GM21381 (cell line): ENCODE measurements around the gene FRMPD4.

Experiments
- ATAC-seq: cut with Tn5 transposase; IDR thresholded peaks from one replicate; pipeline ENCODE4 v1.9.1; 2021; ENCODE audit warnings: mild to moderate bottlenecking, moderate library complexity; ENCODE audit not compliant: unreplicated experiment

FRMPD4 gene

DNA sequence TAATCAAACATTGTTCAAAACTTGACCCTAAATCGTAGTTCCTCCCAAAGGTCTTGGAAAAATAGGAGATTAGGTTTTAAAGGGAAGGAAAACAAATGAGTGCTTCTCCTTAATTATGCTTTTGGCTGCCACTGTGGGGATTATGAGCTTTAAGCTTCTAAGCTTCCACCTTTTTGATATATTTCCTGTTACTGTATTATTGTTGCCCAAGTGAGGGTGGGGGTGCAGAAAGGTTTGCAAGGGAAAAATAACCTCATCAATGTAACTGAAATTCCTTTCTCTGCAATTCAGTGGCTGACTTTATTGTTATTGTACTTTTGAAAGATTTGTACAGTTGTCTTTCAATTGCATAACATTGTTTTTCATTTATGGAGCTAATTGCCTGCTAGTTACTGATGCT, 285.1 kb downstream of the FRMPD4 start:
- no peak for ATAC-seq

DNA sequence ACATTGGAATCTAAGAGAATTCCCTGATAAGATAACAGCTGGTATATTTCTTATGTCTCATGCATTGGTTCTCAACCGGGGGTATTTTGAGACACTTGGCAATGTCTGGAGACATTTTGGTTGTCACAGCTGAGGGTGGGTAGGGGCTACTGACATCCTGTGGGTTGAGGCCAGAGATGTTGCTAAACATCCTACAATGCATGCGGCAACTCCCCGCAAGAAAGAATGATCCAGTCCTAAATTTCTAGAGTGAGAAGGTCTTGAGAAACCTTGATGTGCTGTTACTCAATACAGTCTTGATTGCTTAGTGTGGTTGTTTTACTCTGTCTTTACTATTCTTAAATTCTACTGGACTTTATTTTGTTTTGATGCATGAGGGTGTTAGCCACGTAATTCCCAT, 287.2 kb downstream of the FRMPD4 start:
- ATAC-seq: no peak

DNA sequence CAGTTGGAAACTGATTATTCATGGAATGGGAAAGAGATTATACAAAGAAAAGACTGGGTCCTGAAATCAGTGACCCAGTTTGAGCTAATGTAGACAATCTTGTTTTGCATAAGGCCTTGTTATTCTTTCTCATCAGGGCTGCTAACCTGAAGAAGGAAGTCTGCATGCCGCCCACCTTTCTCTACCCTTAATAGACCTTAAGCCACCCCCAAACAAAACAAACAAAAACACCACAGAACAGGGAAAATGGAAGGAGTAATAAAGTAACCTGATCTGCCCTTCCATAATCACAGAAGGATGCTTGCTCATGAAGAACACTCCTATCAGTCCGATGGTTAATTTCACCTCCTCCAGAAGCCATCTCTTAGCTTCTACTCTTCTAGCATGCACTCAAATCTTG, 288.1 kb downstream of the FRMPD4 start:
- ATAC-seq: no peak

DNA sequence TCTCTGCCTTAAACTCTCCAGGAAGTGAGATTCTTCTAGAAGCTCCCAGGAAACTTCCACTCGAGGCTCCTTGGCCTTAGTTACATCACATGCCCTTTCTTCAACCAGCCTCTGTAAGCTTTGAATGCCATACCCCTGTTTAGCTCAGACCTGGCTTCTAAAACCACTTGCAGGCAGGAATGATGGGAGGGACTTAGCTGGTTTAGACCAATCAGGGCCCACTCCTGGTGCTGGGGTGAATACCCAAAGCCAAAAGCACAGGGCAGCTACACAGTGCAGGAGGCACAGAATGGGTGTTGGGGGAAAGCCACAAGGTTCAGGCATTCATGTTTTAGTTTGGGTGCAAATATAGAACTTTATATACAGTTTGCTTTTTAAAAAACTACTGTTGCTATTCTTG, 296.2 kb downstream of the FRMPD4 start:
- no peak for ATAC-seq

DNA sequence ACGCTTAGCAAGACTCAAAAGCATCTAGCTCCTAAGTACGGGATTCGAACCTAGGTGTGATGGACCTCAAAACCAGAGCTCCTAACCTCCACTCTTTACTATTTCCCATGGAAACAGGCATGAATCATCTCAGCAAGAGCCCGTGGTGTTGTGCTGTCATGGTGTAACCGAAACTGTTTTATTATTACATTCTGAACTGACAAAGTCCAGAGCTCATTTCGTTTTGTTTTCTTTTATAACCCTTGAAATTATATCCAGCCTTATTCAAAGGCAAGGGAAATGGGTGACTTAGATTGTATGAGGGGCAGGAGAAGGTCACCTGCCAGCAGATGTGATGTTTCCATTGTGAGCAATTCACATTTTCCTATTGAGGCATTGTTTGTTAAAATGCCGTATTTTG, 301.1 kb downstream of the FRMPD4 start:
- no peak for ATAC-seq

DNA sequence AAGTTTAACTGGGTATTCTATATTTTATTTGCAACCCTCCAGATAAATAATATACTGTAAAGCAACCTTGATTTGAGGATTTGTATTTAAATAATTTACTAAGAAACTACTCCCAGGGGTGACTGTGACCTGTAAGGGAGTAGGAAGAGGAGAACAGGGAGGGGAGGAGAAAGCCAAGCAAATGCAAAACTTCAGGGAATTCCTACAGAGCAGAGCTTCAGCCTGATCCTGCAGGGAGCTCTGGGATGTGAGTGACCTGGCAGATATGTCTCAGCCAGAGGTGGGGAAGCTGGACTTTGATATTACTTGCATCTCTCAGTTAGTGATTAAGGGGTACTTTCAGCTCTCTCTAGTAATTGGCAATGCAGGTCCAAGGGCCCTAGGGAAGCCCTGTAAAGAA, 302.0 kb downstream of the FRMPD4 start:
- ATAC-seq: no peak

DNA sequence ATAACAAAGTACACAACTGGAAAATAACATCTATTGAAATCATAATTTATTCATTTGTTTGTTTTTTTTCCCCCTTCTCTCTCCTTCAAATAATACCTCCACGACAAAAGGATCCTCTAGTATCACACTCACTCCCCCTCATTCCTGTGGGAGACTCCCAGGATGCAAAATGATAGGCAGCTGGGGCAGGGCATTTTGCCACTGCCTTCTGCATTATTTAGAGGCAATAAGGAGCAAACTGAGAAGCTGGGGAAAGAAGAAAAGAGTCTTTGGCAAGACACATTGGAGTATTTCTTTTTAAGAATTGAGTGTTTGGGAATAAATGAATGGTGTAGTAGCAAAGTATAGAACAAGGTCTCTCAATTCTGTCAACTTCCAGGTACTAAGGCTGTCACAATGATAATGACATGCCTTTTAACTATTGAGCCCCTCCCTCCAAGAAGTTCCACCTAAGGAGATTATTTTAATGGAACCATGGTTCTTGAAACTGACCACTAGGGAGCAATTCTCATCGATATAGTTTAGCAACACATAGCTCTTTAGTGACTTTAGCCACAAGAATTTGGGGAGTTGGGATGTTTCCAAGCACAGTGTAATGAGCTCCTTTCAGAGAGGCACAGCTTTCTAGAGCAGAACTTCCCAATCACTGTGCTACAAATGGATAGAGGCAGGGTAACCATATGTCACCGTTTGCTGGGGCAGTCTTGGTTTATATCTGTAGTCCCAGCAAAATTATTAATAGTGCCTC, 303.3 kb downstream of the FRMPD4 start:
- ATAC-seq: no peak

DNA sequence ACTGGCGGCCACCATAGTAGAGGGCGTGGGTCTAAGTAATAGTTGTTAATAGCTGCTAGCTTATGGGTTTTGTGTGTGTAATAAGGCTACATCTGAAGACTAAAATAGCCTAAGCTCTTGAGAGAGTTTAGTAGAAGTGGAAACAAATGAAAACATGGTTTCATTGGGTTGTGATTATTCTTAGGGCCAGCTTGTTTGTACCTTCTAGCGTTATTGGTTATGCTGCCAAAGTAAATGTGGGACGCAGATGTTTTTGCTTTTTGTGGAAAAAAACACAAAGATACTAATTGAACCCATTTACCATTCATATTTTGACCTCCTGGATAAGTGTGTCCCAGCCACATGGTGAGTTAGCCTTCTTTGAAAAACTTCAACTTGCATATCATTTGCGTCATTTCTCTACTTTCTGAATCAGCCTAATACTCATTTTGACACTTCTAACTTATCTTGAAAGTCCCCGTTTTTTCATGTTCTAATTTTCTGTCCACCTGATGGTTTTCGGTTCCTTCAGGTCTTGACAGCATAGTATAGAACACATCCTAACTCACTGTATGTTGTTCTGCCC, 305.3 kb downstream of the FRMPD4 start:
- ATAC-seq: peak; percentile 94

GRCh38 chrX:12446342-12447075, 308.2 kb downstream of the FRMPD4 start:
- ATAC-seq: no peak

GRCh38 chrX:12447448-12448064, 309.3 kb downstream of the FRMPD4 start:
- ATAC-seq: no peak

DNA sequence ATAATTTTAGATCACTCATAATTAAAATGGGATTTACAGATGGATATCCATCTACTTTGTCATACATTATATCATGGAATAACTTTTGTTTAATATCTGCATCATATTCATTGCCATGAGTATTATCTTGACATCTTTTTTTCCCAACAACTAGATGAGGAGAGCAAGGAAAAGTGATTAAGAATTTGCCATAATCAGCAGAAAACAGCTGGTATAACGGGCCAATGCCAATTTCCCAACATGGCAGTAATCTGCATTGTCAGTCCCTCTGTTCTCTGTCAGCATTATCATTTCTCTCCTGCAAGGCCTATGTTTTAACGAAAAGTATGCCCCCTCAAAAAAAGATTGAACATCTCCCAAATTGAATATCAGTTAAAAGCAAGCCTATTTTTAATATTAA, 314.0 kb downstream of the FRMPD4 start:
- ATAC-seq: no peak

DNA sequence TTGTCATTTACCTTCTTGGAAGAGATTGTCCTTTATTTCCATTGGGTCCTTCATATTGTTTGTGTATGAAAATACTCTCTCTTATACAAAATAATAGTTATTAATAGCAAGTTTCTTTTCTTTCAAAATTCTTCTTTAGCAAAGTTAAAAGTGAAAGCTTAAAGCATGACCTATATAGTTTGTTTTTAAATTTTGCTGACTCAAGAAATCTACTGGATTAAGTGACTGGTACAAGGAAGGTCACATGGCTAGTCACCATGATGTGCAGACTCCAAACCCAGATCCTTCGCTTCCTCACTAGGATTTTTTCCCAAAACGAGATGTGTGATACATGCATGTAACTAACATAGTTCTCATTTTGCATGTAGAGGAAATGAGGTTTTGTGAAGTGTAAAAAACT, 322.7 kb downstream of the FRMPD4 start:
- ATAC-seq: no peak

- no peak for ATAC-seq
Observed at GRCh38 chrX:12463052-12463451, 324.8 kb downstream of the FRMPD4 start.

DNA sequence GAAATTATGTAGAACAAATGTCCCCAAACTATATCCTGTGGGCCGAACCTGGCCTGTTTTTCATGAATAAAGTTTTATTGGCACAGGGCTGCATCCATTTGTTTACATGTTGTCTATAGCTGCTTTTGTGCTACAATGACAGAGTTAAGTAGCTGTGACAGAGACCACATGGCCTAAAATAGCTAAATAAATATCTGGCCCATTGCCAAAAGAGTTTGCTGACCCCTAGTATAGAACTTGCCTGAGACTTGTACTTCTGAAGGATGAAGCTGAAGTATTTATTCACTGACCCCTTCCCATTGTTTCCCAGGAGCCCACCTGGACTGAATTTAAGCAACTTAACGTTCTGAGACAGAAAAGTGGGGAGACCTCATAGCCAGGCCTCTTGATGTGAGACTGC, 325.6 kb downstream of the FRMPD4 start:
- no peak for ATAC-seq

GRCh38 chrX:12467321-12467720, 329.0 kb downstream of the FRMPD4 start:
- no peak for ATAC-seq

- ATAC-seq: no peak
Observed at GRCh38 chrX:12469296-12469695, 331.0 kb downstream of the FRMPD4 start.

- no peak for ATAC-seq
Observed at GRCh38 chrX:12471061-12471460, 332.8 kb downstream of the FRMPD4 start.

DNA sequence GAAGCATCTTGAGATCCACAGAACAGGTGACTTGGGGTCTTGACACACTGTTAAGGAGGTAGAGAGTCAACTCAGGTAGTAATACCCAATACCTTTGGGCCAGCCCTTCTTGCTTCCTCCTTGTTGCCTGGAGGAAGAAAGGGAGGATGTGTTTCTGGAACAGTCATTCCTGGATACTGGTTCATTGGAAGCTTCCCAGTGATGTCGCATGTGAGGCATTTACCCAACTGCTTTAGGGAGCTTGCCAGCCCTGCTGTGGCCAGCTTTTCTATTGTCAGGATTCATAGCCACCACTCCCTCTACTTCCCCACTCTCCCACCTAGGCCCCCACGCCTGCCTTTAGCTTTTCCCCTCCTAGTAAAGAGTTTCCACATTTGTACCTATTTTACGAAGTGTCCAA, 342.7 kb downstream of the FRMPD4 start:
- no peak for ATAC-seq

- ATAC-seq: no peak
Observed at GRCh38 chrX:12488220-12488619, 349.9 kb downstream of the FRMPD4 start.

- no peak for ATAC-seq
Observed at GRCh38 chrX:12488771-12489170, 350.5 kb downstream of the FRMPD4 start.

DNA sequence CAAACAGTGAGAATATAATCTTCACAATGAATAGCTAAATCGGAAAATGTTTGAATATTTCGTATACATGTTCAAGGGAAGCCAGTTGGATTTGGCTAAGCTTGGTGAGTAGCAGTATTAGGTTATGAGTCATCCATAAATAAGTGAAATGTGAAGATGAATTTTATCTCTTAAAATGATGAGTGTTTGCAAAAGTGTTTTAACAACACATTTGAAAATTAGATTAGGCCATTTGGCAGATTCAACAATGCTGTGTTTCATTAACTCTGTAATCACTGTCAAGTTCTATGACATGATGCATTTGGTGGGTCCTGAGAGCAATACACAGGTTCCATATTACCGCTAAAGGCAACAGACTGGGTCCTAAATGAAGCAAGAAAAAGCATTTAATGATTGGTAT, 351.1 kb downstream of the FRMPD4 start:
- no peak for ATAC-seq
